ENCODE measurements around the gene CKLF.
"Not testable (repeated sequence)": the region's sequence is repeated elsewhere in the genome, so short reads cannot be mapped to it uniquely, and the experiment has no call there.

CKLF gene

GRCh38 chr16:66543541-66543940 is 8.8 kb upstream of the CKLF start:
- DNase-seq (ENCODE audit: low read depth), result no peak

GRCh38 chr16:66544016-66544757 is 8.2 kb upstream of the CKLF start:
- DNase-seq (ENCODE audit: low read depth), result no peak

GRCh38 chr16:66547101-66547989 is 5.0 kb upstream of the CKLF start:
- DNase-seq (ENCODE audit: low read depth), result no peak

- no peak for DNase-seq (ENCODE audit: low read depth)
Measured at GRCh38 chr16:66548068-66548467, 4.3 kb upstream of the CKLF start.

GRCh38 chr16:66548868-66549267 is 3.5 kb upstream of the CKLF start:
- no peak for DNase-seq (ENCODE audit: low read depth)

GRCh38 chr16:66549284-66550131 is 2.9 kb upstream of the CKLF start, which contains the start of gene TK2:
TSS of gene TK2 (minus strand) at chr16:66550122. CDS start at chr16:66550061, 61 bp downstream.
- peak; percentile 45 for DNase-seq (ENCODE audit: low read depth)

GRCh38 chr16:66551348-66551759 is 1.0 kb upstream of the CKLF start:
- DNase-seq (ENCODE audit: low read depth), result peak; percentile 51

- no peak for DNase-seq (ENCODE audit: low read depth)
Measured at GRCh38 chr16:66551788-66552285, 539 bp upstream of the CKLF start.

GRCh38 chr16:66553223-66553622 is 847 bp downstream of the CKLF start:
- no peak for DNase-seq (ENCODE audit: low read depth)

- no peak for DNase-seq (ENCODE audit: low read depth)
Measured at GRCh38 chr16:66554021-66554420, 1.6 kb downstream of the CKLF start.

GRCh38 chr16:66554495-66554894 is 2.1 kb downstream of the CKLF start:
- DNase-seq (ENCODE audit: low read depth), result no peak

GRCh38 chr16:66560107-66560506 is 7.7 kb downstream of the CKLF start:
- no peak for DNase-seq (ENCODE audit: low read depth)

GRCh38 chr16:66561381-66562080 is 9.2 kb downstream of the CKLF start:
- DNase-seq (ENCODE audit: low read depth), result no peak

- no peak for DNase-seq (ENCODE audit: low read depth)
Measured at GRCh38 chr16:66562409-66562808, 10.0 kb downstream of the CKLF start.

- DNase-seq (ENCODE audit: low read depth), result no peak
Measured at GRCh38 chr16:66562986-66563385, 10.6 kb downstream of the CKLF start.

GRCh38 chr16:66563574-66564334 is 11.4 kb downstream of the CKLF start:
- no peak for DNase-seq (ENCODE audit: low read depth)

- no peak for DNase-seq (ENCODE audit: low read depth)
Measured at GRCh38 chr16:66566051-66566901, 13.9 kb downstream of the CKLF start, which contains the start of gene CMTM1. TSS of gene CMTM1 (plus strand) at chr16:66566439. CDS start at chr16:66566514, 75 bp downstream.

GRCh38 chr16:66567270-66567669 is 14.9 kb downstream of the CKLF start:
- DNase-seq (ENCODE audit: low read depth), result not testable (repeated sequence)

GRCh38 chr16:66568355-66568754 is 16.0 kb downstream of the CKLF start:
- DNase-seq (ENCODE audit: low read depth), result no peak

All from T-helper 22 cell (primary cell).